Lung (tissue), 12 donors: Measurements from ENCODE around the gene DPY19L3. TPM values are rescaled to one million over a fixed set of nuclear protein-coding genes. Genes with fewer than 3 reads are reported as not detected.

ENCODE experiments used
- ATAC-seq: fragments of 200-7000 bp; cut with Tn5 transposase; one replicate; pipeline ENCODE4 v1.9.1; 2020; ENCODE audit warnings: moderate number of reproducible peaks; ENCODE audit not compliant: insufficient read depth, low FRiP score
- DNase-seq, 3 donors: peaks; one replicate each; pipeline ENCODE4 v3.0.0-alpha.2; 2013 to 2017
- H3K27ac ChIP-seq, 2 donors: one replicate each; pipeline ENCODE4 v1.5.1; 2013; ENCODE audit warnings: mild to moderate bottlenecking in 2 of 2, moderate library complexity in 2 of 2, control low read depth in 1 of 2, inconsistent platforms in 1 of 2, low read depth in 1 of 2, low read length in 1 of 2
- H3K27me3 ChIP-seq, 3 donors: one replicate each; pipeline ENCODE4 v1.5.1; 2013; ENCODE audit warnings: low read length in 2 of 3; ENCODE audit not compliant: control insufficient read depth in 3 of 3, insufficient read depth in 3 of 3
- H3K36me3 ChIP-seq, 4 donors: one replicate each; pipeline ENCODE4 v1.5.1; 2013; ENCODE audit warnings: low read length in 4 of 4, mild to moderate bottlenecking in 1 of 4, moderate library complexity in 1 of 4; ENCODE audit not compliant: control insufficient read depth in 4 of 4, insufficient read depth in 4 of 4
- H3K4me1 ChIP-seq, 5 donors: one replicate each; pipeline ENCODE4 v1.5.1; 2013; ENCODE audit warnings: low read length in 5 of 5, mild to moderate bottlenecking in 2 of 5, moderate library complexity in 1 of 5; ENCODE audit not compliant: control insufficient read depth in 5 of 5, insufficient read depth in 5 of 5
- H3K4me3 ChIP-seq: one replicate; pipeline ENCODE4 v1.5.1; 2013; ENCODE audit warnings: mild to moderate bottlenecking, control low read depth, moderate library complexity
- H3K9ac ChIP-seq, 2 donors: one replicate each; pipeline ENCODE4 v1.5.1; 2013; ENCODE audit warnings: low read length in 2 of 2, control low read depth in 1 of 2; ENCODE audit not compliant: insufficient read depth in 1 of 2
- H3K9me3 ChIP-seq, 4 donors: one replicate each; pipeline ENCODE4 v1.5.1; 2013; ENCODE audit warnings: low read length in 3 of 4, mild to moderate bottlenecking in 1 of 4, moderate library complexity in 1 of 4; ENCODE audit not compliant: control insufficient read depth in 4 of 4, insufficient read depth in 3 of 4
- WGBS, 2 donors: extraction: QIAGEN DNeasy Blood & Tissue Kit; methylation state at CpG; one replicate each; pipeline ENCODE4 v1.1.7; 2013; 5-methylcytosine and 5-hydroxymethylcytosine counted together
- polyA plus RNA-seq, 2 donors: library from polyadenylated mRNA; stranded (reverse); fragments of 200-250 nt; gene quantifications; one replicate each; pipeline ENCODE4 v1.2.1, GENCODE V29; 2013
- total RNA-seq, 2 donors: library from RNA; depleted of rRNA in 1 of 2; stranded (reverse); fragments of >200 nt in 1 of 2; gene quantifications; one replicate each; pipeline ENCODE4 v1.2.1, GENCODE V29; 2014 to 2021
- TF ChIP-seq, protein P1 (sequence below): IDR thresholded peaks from 2 replicates; pipeline ENCODE4 v1.5.1; 2012; ENCODE audit warnings: mild to moderate bottlenecking; ENCODE audit errors: control extremely low read depth, extremely low read depth
- donor health status: control.
- donor health status: control.
- donor health status: Bipolar disorder and iron deficiency.
- donor health status: healthy.
- donor health status: DM: yes; HTN: yes; CAD: no.

Gene DPY19L3
- total and polyA plus RNA-seq, 4 donors, result 9.1 to 49.3 (median 27.3) TPM

GRCh38 chr19:32453736-32454135 is 48.2 kb downstream of the DPY19L3 start:
- TF ChIP-seq, protein P1, sequence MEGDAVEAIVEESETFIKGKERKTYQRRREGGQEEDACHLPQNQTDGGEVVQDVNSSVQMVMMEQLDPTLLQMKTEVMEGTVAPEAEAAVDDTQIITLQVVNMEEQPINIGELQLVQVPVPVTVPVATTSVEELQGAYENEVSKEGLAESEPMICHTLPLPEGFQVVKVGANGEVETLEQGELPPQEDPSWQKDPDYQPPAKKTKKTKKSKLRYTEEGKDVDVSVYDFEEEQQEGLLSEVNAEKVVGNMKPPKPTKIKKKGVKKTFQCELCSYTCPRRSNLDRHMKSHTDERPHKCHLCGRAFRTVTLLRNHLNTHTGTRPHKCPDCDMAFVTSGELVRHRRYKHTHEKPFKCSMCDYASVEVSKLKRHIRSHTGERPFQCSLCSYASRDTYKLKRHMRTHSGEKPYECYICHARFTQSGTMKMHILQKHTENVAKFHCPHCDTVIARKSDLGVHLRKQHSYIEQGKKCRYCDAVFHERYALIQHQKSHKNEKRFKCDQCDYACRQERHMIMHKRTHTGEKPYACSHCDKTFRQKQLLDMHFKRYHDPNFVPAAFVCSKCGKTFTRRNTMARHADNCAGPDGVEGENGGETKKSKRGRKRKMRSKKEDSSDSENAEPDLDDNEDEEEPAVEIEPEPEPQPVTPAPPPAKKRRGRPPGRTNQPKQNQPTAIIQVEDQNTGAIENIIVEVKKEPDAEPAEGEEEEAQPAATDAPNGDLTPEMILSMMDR, result no peak
- DNase-seq (no peak), ATAC-seq (no peak)
- no peak overlapping the region for H3K9ac ChIP-seq
- no peaks in the 10 kb centered on the region for H3K27me3 ChIP-seq
- peaks cover 5 to 22% (median 16%) of the 10 kb centered on the region in 4 donors for H3K36me3 ChIP-seq
- 77 to 90% methylated on average over 2 of the region's 2 CpGs for WGBS, 2 donors
- H3K4me3 ChIP-seq, result no peak overlapping the region
- H3K27ac ChIP-seq, result no peak overlapping the region
- H3K9me3 ChIP-seq, result no peaks in the 10 kb centered on the region
- no peaks in the 10 kb centered on the region for H3K4me1 ChIP-seq

GRCh38 chr19:32456406-32456805 is 50.8 kb downstream of the DPY19L3 start:
- WGBS, 2 donors, result 93 to 97% methylated on average over 4 of the region's 4 CpGs
- H3K36me3 ChIP-seq, result peaks cover 8 to 29% (median 19%) of the 10 kb centered on the region in 4 donors
- no peak overlapping the region for H3K4me3 ChIP-seq
- no peak for DNase-seq
- no peak for ATAC-seq
- H3K9me3 ChIP-seq, result no peaks in the 10 kb centered on the region
- H3K4me1 ChIP-seq, result no peaks in the 10 kb centered on the region
- no peak overlapping the region for H3K27ac ChIP-seq
- H3K27me3 ChIP-seq, result no peaks in the 10 kb centered on the region
- TF ChIP-seq, protein P1, result no peak
- no peak overlapping the region for H3K9ac ChIP-seq

DNA sequence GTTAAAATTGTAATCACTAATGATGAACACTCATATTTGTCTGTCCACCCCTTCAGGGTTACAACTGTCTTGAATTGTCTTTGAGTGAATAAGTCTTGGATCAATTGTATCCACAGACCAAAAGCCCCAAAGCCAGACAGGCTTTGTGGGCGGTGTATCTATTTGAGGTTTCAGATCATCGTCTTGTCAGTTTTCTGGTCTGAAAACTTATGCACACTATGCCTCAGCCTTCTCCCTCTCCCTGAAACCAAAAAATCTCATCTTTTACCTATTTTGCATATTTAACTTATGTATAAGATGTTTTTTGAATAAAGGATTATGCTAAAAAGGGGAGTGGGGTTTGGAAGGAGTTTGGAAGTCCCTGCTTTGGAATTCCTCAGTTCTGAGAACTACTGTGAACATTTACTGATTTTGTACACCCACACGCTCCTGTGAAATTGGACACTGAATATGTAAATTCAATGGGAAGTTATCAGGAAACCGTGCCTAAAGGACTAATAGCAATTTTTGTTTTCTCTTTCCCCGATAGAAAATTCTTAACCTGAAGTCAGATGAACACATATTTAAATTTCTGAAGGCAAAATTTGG is 52.1 kb downstream of the DPY19L3 start:
- Histone ChIP-seq H3K9me3 (no peaks in the 10 kb centered on the region), H3K4me3 (no peak overlapping the region), H3K36me3 (peaks cover 12 to 25% (median 15%) of the 10 kb centered on the region in 4 donors), H3K9ac (no peak overlapping the region), H3K4me1 (no peaks in the 10 kb centered on the region), H3K27me3 (no peaks in the 10 kb centered on the region), H3K27ac (no peak overlapping the region)
- no peak for ATAC-seq
- TF ChIP-seq, protein P1, result no peak
- 87 to 93% methylated on average over 5 of the region's 5 CpGs for WGBS, 2 donors
- no peak for DNase-seq
